GM19438 (cell line): ENCODE data around the gene KLHDC7A.

Experiments
- ATAC-seq: cut with Tn5 transposase; IDR thresholded peaks from one replicate; pipeline ENCODE4 v1.9.1; 2021; ENCODE audit warnings: low read depth; ENCODE audit not compliant: unreplicated experiment

Gene KLHDC7A

DNA sequence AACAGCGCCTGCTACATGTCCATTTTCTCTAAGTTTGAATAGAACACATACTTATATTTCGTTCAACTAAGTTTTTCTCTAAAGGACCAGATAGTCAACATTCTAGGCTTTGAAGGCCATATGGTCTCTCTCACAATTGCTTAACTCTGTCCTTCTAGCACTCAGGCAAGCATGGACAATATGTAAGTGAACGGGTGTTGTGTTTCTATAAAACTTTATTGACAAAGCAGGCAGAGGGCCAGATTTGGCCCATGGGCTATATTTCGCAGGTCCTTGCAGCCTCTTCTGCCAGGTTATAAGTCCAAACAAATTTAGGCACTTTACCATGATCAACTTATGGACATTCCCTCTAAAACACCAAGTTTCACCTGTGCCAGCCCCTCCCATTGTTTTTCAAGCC lies 21.1 kb downstream of the KLHDC7A start:
- ATAC-seq = no peak

- ATAC-seq = no peak
Measured at GRCh38 chr1:18504609-18505008, 23.9 kb downstream of the KLHDC7A start.

DNA sequence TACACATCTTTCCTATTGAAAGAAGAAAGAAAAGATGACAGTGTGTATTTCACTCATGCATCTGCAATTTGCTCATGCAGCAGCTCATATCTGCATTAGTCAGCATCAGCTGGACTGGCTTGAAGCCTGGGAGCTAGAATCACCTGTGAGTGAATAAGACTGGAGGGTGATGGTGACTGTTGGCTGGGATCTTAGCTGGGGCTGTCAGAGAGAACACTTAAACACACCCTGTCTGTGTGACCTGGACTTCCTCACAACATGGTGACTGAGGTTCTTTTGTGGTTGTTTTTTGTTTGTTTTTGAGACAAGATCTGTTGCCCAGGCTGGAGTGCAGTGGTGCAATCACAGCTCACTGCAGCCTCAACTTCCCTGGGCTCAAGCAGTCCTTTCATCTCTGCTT lies 24.9 kb downstream of the KLHDC7A start:
- ATAC-seq = no peak

DNA sequence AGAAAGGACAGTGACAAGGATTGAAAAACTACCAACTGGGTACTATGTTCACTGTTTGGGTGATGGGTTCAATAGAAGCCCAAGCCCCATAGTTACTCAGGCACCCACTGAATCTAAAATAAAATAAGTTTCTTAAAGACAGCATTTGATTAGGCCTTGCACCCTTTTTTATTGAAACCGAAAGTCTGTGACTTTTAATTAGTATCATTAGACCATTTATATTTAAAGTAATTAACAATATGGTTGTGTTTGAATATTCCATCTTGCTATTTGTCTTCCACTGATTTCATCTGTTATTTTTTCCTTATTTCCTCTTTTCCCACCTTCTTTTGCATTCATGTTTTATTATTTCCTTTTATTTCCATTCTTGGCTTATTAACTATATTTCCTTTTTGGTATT lies 27.4 kb downstream of the KLHDC7A start:
- ATAC-seq = no peak

GRCh38 chr1:18511149-18511873 lies 30.6 kb downstream of the KLHDC7A start:
- no peak for ATAC-seq

DNA sequence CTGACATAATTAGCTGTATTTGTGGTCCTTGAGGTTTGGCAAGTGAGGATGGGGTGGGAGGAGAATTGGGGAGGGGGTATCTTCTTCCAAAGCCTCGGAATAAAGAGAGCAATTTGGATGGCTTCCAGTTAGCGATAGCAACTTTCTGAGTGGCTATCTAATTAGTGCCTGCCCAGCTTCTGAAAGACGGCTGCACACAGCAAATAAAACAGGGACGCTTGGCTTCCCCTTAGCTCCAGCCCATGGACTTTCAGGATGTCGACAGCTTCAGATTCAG lies 31.1 kb downstream of the KLHDC7A start:
- ATAC-seq = no peak

DNA sequence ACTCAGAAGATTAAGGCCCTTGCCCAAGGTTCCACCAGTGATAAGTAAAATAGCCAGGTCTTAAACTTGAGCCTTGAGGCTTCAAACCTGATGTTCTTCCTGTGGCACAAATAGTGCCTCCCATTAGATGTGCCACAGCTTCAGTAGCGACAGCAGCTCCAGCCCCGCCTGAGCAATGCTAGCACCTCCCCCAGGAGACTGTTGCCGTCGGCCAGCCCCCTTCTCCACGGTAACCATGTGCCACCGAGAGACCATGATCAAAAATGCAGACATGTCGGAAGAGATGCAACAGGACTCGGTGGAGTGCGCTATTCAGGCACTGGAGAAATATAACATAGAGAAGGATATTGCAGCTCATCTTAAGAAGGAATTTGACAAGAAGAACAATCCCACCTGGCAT lies 32.2 kb downstream of the KLHDC7A start:
- no peak for ATAC-seq

DNA sequence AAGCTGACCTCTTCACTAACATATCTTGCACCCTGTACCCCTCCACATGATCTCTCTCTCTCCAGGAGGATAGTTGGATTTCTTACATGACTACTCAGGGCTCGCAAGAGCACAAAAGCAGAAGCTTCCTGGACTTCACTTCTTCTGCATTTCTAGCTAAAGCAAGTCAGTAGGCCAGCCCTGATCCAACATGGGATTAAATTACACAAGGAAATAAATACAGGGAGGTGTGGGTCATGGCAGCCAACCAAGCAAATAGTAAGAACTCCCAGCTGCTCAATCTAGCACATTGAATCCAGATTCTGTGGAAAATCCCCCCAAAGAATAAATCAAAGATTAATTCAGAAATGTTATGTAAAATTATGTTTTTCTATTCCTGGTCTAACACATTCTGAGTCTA lies 33.3 kb downstream of the KLHDC7A start:
- ATAC-seq = no peak

- ATAC-seq = no peak
Measured at GRCh38 chr1:18515120-18515667, 34.5 kb downstream of the KLHDC7A start.

- ATAC-seq = no peak
Measured at GRCh38 chr1:18516473-18516872, 35.7 kb downstream of the KLHDC7A start.

GRCh38 chr1:18526436-18527275 lies 45.9 kb downstream of the KLHDC7A start:
- no peak for ATAC-seq

GRCh38 chr1:18527514-18527913 lies 46.8 kb downstream of the KLHDC7A start:
- no peak for ATAC-seq

GRCh38 chr1:18527921-18528320 lies 47.2 kb downstream of the KLHDC7A start:
- no peak for ATAC-seq

GRCh38 chr1:18528616-18529015 lies 47.9 kb downstream of the KLHDC7A start:
- ATAC-seq = no peak

GRCh38 chr1:18529714-18530113 lies 49.0 kb downstream of the KLHDC7A start:
- no peak for ATAC-seq

- no peak for ATAC-seq
Measured at GRCh38 chr1:18530587-18531502, 50.1 kb downstream of the KLHDC7A start.

- ATAC-seq = no peak
Measured at GRCh38 chr1:18531503-18531845, 50.7 kb downstream of the KLHDC7A start.

GRCh38 chr1:18532390-18533170 lies 51.9 kb downstream of the KLHDC7A start:
- no peak for ATAC-seq

DNA sequence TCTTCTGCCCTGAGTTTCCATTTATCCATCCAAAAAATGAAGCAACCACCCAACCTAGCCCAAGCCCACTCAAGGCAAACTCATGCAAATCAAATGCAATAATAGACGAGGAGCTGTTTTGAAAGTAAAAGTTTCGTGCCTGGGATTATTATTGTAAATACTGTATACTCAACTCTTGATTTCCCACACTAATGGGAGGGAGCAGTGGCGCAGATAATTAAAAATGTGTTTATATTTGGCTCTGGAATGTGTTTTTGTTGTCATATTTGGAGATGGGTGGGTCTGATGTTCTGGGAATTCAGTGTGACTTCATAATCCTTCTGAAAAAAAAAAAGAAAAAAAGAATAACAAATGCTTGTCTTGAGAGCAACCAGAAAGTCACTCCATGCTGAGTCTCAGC lies 52.5 kb downstream of the KLHDC7A start:
- no peak for ATAC-seq

DNA sequence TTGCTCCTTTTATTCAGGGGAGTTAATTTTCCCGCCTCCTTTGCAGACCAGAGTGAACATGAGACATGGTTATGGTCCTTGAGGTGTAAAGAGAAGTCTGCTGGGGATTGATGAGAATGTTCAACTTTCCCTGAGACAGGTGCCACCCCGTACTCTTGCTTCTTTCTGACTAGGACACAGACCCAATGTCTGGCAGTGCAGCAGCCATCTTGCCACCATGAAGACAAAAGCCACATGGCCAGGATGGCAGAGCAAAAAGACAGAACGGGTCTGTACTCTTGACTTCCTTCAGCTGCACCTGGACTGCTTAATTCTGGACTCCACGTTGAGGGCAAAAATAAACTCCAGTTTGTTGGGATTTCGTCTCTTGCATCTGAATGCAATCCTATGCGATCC lies 54.1 kb downstream of the KLHDC7A start:
- no peak for ATAC-seq
